Measurements from ENCODE around the gene NPR1.
A peak's percentile ranks its signal among the peaks of the same experiment; 100 is the strongest.
"Not testable (repeated sequence)": the region's sequence is repeated elsewhere in the genome, so short reads cannot be mapped to it uniquely, and the experiment has no call there.

The NPR1 gene

DNA sequence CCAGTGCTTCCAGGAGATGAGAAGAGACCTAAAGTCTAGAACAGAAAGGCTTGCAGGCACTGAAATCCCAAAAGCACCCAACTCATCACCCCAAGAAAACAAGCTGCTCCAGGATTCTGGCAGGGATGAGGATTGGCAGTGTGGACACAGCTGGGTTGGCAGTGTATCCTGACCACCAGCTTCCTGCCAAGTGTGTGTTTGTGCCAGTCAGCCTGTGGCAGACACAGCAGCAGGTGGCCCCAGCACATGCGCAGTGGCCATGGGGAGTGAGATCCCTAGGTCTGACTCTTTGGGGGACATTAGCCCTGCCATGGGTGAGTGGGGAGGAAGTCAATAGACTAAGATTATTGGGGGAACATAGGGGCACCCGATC, 28.6 kb upstream of the NPR1 start:
- DNase-seq: no peak

DNA sequence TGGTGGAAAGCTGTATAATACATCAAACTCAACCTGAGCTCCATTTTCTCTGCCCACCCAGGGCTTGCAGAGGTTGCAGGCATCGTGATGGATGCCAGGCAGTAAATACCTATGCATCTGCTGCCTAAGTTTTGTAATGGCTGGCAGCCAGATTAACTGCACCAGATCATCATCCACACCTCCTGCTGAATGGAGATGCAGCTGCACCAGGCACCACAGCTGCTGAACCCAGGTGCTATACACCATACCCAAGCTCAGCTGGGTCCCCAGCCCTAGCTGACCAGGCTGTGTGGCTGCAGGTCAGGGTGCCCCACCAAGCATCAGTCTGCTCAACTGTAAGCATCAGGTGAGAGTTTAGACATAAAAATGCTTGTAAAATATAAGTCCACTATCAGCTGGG, 26.7 kb upstream of the NPR1 start:
- no peak for DNase-seq

DNA sequence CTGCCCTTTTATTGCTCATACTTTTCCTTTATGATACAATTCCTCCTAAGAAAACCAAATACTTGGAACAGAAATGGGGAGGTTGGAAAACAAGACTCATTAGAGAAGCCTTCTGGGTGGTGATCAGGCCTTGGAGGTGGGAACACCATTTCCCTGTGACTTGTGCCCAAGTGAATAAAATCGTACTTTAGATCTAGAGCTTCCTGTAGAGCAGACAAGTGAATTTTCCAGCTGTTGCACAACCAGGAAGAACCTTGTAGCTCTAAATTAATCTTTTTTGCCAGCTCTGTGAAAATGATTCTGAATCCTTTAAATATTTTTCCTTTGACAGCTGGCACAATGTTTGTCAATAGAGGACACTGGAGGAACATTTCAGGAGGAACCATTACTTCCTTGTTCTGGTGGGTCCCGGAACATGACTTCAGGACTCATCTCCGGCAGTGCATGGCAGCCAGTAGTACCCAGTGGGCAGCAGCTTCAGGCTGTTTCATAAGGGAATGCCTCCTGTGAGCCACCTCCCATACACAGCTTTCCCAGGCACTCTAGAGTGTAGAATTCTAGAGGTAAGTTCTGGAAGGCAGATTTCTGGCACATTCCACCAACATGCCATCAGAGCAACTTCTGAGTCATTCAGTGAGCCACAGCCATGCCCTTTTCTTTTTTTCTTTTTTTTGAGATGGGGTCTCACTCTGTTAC, 25.5 kb upstream of the NPR1 start:
- DNase-seq: peak; percentile 66 to 82 (median 80)

DNA sequence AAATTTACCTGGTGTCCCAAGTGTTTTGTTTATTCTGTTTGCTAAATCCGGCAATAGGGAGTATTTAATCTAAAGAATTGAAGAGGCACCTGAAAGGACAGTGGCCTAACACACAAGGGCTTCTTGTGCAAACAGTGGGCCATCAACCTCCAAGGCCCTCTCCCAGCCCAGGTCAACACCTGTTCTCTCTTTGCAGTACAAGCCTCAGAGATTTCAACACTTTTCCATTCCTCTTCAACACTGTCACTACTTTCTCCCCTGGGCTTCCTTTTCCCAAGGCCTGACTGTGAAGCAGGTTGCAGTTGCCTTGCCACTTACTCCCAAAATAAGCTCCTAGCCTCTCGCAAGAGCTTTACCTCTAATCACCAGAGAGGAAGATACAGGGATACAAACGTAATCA, 23.2 kb upstream of the NPR1 start:
- no peak for DNase-seq

DNA sequence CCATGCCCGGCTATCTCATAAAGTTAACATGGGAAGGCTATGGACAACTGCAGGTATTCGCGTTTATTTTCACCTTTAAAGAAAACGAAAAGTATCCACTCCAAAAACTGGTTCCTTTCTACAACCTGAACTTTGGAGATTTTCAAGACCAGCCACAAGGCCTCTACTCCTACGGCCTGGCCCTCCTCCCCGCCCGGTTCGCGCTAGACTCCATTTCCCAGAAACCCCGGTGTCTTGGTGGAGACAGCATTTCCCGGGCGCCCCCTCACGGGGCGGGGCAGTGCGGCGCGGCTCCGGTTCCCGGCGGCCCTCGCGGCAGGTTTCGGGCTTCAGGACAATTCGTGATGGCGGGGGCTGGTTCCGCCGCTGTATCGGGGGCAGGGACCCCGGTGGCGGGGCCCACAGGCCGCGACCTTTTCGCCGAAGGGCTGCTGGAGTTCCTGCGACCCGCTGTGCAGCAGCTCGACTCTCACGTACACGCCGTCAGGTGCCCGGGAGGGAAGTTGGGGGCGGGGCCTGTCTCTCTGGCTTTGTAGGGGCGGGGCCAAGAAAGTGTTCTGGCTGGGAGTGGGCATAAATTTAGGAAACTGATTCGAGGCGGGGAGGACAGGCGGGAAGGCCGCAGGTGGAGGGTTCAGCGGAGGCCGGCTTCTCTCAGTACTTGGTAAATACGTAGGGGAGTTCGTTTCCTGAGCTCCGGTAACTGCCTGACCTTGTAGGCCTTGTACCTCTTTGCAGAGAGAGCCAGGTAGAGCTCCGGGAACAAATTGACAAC, 19.9 kb upstream of the NPR1 start, which contains the start of gene SNAPIN:
Gene SNAPIN, plus strand, starts transcription at position 304 of the 775 bp plus-strand sequence. Its CDS starts 41 bp downstream, at position 345.
- DNase-seq: peak; percentile 93 to 96 (median 95)

DNA sequence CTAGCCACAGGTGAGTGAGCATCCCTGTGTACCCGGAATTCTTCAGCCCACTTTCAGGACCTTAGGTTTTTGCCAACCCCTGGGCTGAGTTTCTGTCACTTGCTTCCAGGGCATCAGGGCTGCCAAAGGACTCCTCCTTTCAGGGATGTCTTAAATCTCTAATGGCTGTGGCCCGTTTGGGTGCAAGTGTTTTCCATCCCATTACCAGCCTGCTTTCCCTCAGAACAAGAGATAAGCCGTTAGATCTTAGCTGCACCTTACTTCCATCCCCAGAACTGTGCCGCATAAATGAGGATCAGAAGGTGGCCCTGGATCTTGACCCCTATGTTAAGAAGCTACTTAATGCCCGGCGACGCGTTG, 19.3 kb upstream of the NPR1 start:
- no peak for DNase-seq

DNA sequence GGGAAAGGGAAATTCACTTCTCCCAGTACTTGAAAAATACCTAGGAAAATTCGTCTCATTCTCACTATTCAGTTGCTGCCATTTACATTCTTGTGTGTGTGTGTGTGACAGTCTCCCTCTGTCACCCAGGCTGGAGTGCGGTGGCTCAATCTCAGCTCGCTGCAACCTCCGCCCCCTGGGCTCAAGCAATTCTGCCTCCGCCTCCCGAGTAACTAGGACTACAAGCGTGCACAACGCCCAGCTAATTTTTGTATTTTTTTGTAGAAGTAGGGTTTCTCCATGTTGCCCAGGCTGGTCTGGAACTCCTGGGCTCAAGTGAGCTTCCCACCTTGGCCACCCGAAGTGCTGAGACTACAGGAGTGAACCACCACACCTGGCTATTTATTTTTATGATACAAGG, 18.8 kb upstream of the NPR1 start:
- DNase-seq: no peak

DNA sequence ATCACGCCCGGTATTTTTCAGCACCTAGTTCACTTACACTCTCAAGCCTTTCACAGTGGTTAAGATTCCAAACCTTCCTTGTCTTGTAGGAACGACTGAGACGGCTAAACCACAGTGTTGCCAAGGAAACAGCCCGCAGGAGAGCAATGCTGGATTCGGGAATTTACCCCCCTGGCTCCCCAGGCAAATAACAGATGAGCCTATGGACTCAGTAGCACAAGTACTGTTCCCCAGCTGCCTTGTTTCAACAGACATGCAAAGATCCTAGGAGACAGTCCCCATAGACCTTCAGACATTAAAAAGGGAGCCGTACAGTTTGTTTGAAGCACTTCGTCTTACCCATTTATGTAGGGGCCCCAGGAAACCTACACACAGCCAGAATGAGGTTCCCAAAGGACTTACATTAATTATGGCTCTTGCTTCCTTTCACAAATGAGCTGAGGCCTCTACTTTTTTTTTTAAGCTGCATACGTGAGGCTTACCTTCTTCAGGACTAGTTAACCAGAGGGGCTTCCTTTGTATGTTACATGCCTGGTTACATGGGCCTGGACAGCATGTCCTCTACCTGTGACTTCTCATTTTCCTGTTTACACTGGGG, 17.3 kb upstream of the NPR1 start:
- no peak for DNase-seq

DNA sequence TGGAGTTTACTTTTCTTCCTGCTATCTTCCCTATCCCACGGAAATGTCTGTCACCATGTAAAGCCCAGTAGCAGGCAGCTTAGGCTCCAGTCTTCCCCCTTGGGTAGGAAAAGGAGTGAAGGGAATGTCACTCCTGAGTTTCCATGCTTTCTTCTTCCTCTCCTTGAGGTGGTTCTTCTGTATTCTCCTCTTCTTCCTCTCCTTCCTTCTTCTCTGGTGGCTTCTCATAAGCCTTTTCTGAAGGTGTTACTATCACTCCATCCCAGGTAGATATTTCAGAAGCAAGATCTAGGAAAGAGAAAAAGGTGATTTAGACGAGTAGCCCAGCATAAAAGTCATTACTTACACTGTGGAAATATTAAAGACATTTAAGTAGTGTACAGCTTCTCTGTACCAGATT, 16.2 kb upstream of the NPR1 start:
- DNase-seq: no peak

DNA sequence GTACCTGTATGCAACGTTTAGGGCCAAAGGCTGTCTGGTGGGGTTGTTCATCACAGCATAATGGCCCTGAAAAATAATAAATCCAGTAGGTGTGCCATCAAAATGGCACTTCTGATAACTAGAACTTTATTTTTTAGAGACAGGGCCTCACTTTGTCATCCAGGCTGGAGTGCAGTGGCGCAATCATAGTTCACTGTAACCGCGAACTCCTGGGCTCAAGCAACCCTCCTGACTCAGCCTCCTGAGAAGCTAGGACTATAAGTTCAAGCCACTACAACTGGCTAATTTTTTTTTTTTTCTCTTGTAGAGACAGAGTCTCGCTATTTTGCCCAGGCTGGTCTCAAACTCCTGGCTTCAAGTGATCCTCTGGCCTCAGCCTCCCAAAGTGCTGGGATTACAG, 15.3 kb upstream of the NPR1 start:
- no peak for DNase-seq

DNA sequence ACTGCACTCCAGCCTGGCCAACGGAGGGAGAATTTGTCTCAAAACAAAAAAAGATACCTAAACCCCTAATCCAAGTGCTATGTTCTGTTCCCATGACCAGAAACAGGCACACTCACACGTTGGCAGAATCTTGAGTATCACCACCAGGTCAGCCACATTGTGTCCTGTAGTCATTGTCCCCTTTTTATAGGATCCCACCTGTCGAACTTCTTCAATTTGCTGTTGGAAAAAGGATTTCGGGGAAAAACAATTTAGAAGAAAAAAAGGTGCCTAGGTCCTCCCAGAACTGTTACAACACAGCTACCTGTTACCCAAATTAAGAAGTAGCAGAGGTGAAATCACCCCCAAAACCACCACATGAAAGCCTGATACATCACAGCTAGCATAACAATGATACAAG, 11.0 kb upstream of the NPR1 start:
- DNase-seq: no peak

DNA sequence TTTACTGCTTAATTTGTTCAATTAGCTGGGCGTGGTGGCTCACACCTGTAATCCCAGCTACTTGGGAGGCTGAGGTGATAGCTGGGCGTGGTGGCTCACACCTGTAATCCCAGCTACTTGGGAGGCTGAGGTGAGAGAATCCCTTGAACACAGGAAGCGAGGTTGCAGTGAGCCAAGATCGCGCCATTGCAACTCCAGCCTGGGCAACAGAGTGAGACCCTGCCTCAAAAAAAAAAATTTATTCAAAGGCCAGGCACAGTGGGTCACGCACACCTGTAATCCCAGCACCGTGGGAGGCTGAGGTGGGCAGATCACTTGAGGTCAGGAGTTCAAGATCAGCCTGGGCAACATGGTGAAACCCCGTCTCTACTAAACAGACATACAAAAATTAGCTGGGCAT, 9.8 kb upstream of the NPR1 start:
- not testable (repeated sequence) for DNase-seq

DNA sequence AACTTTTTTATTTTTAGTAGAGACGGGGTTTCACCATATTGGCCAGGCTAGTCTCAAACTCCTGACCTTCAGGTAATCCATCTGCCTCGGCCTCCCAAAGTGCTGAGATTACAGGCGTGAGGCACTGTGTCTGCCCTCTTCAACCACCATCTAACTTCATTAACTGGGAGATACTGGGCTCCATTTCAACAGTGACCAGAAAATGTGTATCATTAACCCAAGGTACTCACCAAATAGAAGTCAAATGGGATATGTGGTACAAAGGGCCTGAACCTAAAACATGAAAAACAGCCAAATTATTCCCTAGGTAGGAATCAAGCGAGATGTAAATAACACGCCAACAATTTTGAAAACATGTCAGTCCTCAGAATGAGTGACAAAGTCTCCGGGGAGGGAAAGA, 8.9 kb upstream of the NPR1 start:
- DNase-seq: no peak

DNA sequence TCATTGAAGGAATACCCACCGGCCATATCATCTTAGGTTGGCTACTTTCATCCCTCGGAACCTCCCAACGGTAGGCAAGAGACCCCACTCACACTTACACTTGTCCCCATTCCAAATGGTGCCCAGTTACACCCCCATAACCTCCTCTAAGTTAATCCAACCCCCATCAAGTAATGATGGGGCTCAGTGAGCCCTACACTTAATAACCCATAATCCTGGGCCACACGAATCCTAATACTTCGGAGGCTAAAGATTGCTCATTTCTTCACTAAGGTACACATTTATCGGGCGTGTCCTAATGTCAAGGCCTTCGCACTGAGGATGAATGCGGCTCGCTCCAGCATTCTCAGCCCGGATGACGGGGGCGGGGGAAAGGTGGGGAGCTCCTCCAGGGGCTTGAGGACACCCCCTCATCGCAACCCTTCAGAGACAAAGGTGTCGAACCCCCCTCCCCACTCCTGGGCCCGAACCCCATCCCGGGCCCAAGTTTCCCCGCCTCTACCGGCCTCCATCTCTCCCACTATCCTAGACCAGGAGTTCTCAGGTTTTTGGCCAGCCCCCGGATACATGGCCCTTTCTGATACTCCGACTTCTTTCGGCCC, 8.1 kb upstream of the NPR1 start:
- peak in 1 of 4 experiments; percentile 21 for DNase-seq

DNA sequence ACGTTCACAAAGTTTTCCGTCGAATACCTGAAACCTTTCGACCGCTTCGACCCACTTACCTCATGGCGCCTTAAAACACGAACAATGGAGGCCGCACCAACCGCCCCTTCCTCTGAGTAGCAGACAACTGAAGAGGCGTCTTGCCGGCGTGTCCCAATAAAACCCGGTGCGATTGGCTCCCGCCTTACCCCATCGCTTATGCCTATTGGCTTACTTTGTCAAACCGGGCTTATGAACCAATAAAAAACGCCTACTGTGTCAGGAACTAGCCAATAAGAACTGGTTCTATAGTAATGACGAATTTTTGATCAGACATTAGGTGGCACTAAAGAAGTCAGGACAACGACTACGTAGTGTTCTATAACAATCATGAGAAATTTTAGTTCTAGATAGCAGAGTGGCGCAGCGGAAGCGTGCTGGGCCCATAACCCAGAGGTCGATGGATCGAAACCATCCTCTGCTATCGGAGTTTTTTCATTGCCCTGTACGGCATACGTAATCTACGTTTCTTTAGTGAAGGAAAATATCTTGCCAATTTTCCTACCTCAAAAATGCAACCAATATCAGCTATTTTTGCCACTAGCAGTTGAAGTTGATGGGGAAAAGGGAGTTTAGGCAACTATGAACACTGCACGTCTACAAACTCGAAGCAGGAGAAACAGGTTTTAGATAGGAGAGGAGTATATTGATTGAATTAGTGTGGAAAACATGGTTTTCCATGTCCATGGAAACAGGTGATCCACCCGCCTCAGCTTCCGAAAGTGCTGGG, 7.4 kb upstream of the NPR1 start, which contains the start of gene ILF2:
Gene ILF2, minus strand, starts transcription at position 135 of the 769 bp plus-strand sequence. Its CDS starts 71 bp downstream, at position 64.
- DNase-seq: peak; percentile 97 to 100 (median 98)

DNA sequence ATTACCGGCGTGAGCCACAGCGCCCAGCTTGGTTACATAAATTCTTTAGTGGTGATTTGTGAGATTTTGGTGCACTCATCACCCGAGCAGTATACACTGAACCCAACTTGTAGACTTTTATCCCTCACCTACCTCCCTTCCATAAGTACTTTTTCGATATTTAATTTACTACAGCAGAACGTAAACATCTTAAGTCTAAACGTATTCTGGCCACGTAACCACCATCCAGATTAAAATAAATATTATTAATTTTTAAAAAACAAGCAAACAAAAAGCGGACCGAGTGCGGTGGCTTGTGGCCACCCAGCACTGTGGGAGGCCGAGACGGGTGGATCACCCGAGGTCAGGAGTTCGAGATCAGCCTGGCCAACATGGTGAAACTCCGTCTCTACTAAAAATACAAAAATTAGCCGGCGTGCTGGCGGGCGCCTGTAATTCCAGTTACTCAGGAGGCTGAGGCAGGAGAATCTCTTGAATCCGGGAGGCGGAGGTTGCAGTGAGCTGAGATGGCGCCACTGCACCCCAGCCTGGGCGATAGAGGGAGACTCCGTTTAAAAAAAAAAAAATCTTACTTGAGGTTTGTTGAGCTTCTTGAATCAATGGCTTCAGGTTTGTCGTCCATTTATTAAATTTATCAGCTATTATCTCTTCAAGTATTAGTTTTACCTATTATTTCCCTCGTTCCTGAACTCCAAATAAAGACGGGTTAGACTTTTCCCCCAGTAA, 6.7 kb upstream of the NPR1 start:
- peak; percentile 38 to 62 (median 57) for DNase-seq

DNA sequence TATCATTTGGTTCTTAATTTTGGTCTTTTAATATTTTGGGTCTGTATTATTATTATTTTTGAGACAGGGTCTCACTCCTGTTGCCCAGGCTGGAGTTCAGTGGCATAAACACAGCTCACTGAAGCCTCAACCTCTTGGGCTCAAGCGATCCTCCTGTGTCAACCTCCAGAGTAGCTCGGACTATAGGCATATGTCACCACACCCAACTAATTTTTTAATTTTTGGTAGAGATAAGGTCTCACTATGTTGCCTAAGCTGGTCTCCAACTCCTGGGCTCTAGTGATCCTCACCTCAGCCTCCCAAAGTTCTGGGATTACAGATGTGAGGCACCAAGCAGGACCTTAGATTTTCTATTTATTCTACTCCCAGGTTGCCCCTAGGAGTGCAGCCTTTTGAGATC, 5.0 kb upstream of the NPR1 start:
- no peak for DNase-seq

DNA sequence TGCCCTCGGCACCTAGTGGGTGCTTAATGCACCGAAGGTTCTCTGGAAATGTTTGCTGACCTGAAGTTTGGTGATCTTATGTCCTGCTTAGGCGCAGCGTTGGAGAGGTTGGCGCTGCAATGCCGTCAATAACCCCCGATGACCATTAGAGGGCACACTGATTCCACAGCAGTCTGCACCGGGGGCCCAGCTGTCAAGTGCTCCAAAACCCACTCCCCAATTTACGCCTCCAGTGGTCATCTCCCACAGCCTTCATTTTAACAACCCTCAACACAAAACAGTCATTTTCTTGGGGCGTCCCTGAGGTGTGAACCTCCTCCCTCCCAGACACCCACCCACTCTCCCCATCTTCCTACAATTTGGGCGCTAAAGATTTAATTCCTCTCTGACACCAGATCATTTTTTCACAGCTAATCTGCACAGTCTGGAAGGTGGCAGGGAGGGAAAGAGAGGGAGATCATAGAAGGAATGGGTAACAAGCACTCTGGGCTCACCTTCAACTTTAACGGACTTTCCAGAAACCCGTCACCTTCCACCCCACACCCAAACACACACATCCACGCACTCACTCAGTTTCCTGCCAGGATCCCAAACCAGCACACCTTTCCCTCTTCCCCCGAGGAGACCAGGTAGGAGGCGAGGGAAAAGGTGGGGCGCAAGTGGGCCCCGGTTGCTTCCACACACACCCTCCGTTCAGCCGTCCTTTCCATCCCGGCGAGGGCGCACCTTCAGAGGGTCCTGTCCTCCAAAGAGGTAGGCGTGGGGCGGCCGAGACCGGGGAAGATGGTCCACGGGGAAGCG, 570 bp upstream of the NPR1 start:
- peak; percentile 47 to 74 (median 69) for DNase-seq

DNA sequence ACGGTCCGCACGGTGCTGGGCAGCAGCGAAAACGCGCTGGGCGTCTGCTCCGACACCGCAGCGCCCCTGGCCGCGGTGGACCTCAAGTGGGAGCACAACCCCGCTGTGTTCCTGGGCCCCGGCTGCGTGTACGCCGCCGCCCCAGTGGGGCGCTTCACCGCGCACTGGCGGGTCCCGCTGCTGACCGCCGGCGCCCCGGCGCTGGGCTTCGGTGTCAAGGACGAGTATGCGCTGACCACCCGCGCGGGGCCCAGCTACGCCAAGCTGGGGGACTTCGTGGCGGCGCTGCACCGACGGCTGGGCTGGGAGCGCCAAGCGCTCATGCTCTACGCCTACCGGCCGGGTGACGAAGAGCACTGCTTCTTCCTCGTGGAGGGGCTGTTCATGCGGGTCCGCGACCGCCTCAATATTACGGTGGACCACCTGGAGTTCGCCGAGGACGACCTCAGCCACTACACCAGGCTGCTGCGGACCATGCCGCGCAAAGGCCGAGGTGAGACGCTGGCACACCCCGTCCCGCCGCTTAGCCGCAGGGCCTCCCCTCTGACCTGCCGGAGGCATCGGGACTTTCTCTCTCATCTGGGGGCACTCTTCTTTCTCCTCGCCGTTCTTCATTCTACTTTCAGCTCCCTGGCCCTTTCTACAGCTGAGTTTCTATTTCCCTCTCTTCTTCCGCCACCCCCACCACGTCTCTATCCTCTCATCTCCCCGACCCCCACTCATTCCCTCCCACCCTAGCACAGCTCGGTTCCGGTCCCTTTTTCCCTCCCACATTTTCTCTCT, 1.0 kb downstream of the NPR1 start:
- DNase-seq: peak in 3 of 4 experiments; percentile 30 to 55 (median 35)

DNA sequence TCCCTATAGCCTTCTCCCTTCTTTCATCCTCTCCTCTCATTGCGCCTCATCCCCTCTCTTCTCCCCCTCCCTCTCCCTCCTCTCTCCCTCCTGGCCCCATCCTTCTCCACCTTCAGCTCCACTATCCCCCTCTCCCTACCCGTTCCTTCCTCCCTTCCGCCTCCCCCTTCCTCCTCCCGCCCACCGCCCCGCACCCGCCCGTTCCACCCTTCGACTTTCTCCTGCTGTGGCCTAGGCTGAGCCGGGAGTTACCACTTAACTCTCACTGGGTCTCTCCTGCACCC, 1.6 kb downstream of the NPR1 start:
- DNase-seq: no peak

Data from suppressor macrophage (primary cell).